Body of pancreas (tissue), 4 donors: ENCODE results near the gene PAK3.

ENCODE experiments used
- POLR2A ChIP-seq, 3 donors: fragments of 450-650 bp; IDR thresholded peaks; one replicate each; pipeline ENCODE4 v1.6.1; 2016; ENCODE audit warnings: antibody characterized with exemption in 3 of 3, mild to moderate bottlenecking in 2 of 3
- TF ChIP-seq, protein P1 (sequence below), 7 experiments: fragments of 450-650 bp in 4 of 7; fragments of 200-600 bp in 3 of 7; sonication (generic) in 3 of 7; IDR thresholded peaks; one replicate each; pipeline ENCODE4 v1.5.1; 2016 to 2019; ENCODE audit warnings: antibody characterized with exemption in 7 of 7

GRCh38 chrX:111114806-111115205 lies 18.8 kb downstream of the PAK3 start:
- TF ChIP-seq, protein P1, sequence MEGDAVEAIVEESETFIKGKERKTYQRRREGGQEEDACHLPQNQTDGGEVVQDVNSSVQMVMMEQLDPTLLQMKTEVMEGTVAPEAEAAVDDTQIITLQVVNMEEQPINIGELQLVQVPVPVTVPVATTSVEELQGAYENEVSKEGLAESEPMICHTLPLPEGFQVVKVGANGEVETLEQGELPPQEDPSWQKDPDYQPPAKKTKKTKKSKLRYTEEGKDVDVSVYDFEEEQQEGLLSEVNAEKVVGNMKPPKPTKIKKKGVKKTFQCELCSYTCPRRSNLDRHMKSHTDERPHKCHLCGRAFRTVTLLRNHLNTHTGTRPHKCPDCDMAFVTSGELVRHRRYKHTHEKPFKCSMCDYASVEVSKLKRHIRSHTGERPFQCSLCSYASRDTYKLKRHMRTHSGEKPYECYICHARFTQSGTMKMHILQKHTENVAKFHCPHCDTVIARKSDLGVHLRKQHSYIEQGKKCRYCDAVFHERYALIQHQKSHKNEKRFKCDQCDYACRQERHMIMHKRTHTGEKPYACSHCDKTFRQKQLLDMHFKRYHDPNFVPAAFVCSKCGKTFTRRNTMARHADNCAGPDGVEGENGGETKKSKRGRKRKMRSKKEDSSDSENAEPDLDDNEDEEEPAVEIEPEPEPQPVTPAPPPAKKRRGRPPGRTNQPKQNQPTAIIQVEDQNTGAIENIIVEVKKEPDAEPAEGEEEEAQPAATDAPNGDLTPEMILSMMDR (IDR thresholded peaks at IDR 0.05), result no peak
- TF ChIP-seq POLR2A (IDR thresholded peaks at IDR 0.05), result no peak
